Mucosa of descending colon (tissue), 3 donors: ENCODE measurements around the gene DUSP5. TPM values are rescaled to one million over a fixed set of nuclear protein-coding genes. Genes with fewer than 3 reads are reported as not detected.

Experiments
- ATAC-seq: fragments of 200-7000 bp; cut with Tn5 transposase; one replicate; pipeline ENCODE4 v1.9.1; 2020; ENCODE audit warnings: mild to moderate bottlenecking, moderate library complexity
- DNase-seq, 3 donors: peaks; one replicate each; pipeline ENCODE4 v3.0.0-alpha.2; 2020
- H3K36me3 ChIP-seq: fragments of 200-600 bp; one replicate; pipeline ENCODE4 v1.8.0; 2021; ENCODE audit warnings: low read depth, mild to moderate bottlenecking
- H3K4me1 ChIP-seq: fragments of 200-600 bp; one replicate; pipeline ENCODE4 v1.8.0; 2021; ENCODE audit warnings: low read depth, mild to moderate bottlenecking
- H3K4me3 ChIP-seq: fragments of 200-600 bp; one replicate; pipeline ENCODE4 v1.8.0; 2021; ENCODE audit warnings: mild to moderate bottlenecking
- H3K9me3 ChIP-seq: fragments of 200-600 bp; one replicate; pipeline ENCODE4 v1.8.0; 2021; ENCODE audit warnings: mild to moderate bottlenecking
- intact Hi-C, 2 donors: fragments of 100-400 bp; cut with DNase I in 1 of 2; cut with micrococcal nuclease in 1 of 2; formaldehyde crosslinking; loops; one replicate each; pipeline versions ENCODE4 v1.11.0 to v1.11.1; 2022; cut with DNase I, micrococcal nuclease
- total RNA-seq, 3 donors: library from RNA; stranded (reverse); fragmentation: NEBNext Ultra II Directional in 2 of 3; extraction: Animal tissue kit (Norgen Biotek cat#: 25700) in 2 of 3; gene quantifications; one replicate each; pipeline versions ENCODE4 v1.2.1 to v1.2.4, GENCODE V29; 2021 to 2023
- TF ChIP-seq, protein P1 (sequence below): fragments of 200-600 bp; IDR thresholded peaks from one replicate; pipeline ENCODE4 v1.8.0; 2022; ENCODE audit warnings: antibody characterized with exemption, mild to moderate bottlenecking
- donor health status: DM: no; HTN: no; CAD: no; lungs with moderate emphysema.
- donor health status: DM: no; HTN: no; CAD: no.
- donor health status: DM: no; HTN: yes; CAD: no.

DUSP5 gene
- total RNA-seq, 3 donors from 2014 or later, result 21.5 to 40.1 (median 23.9) TPM

DNA sequence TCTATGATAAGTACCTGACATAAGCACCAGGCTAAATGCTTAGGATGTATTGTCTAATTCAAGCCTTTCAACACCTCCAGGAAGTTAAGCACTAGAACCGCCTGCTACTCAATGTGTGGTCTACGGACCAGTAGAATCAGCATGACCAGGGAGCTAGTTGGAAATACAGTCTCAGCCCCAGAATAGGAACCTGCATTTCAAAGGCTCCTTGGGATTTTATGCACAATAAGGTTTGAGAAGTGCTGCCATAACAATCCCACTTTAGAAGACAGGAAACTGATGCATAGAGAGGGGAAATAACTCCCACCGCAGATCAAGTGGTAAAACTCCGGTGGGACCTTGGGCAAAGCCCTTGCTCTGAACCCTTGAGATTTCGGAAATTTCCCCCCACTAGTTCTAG is 8.8 kb upstream of the DUSP5 start:
- H3K36me3 ChIP-seq, result no peaks in the 10 kb centered on the region
- H3K4me3 ChIP-seq, result no peak overlapping the region
- intact Hi-C loops, result no loop called here
- ATAC-seq (no peak), DNase-seq (no peak)
- H3K4me1 ChIP-seq, result no peaks in the 10 kb centered on the region
- no peaks in the 10 kb centered on the region for H3K9me3 ChIP-seq
- TF ChIP-seq, protein P1, sequence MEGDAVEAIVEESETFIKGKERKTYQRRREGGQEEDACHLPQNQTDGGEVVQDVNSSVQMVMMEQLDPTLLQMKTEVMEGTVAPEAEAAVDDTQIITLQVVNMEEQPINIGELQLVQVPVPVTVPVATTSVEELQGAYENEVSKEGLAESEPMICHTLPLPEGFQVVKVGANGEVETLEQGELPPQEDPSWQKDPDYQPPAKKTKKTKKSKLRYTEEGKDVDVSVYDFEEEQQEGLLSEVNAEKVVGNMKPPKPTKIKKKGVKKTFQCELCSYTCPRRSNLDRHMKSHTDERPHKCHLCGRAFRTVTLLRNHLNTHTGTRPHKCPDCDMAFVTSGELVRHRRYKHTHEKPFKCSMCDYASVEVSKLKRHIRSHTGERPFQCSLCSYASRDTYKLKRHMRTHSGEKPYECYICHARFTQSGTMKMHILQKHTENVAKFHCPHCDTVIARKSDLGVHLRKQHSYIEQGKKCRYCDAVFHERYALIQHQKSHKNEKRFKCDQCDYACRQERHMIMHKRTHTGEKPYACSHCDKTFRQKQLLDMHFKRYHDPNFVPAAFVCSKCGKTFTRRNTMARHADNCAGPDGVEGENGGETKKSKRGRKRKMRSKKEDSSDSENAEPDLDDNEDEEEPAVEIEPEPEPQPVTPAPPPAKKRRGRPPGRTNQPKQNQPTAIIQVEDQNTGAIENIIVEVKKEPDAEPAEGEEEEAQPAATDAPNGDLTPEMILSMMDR, result no peak

DNA sequence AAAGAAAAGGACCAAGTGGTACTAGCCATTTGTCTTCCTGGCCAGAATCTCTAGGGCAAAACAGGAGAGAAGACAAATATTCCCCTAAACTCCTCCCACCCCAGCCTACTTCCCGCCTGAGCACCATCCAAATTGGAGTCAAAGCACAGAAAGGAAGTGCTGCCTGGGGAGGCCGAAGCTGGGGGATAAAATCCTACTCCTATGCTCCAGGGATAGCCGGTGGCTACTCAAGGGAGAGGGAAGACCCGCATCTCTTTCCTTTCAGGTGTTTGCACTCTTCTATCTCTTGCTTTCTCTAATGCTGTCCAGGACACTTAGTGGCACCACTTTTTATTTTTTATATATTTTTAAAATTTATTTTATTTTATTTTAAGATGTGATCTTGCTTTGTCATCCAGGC is 7.1 kb upstream of the DUSP5 start:
- Histone ChIP-seq H3K4me3 (no peak overlapping the region), H3K9me3 (no peaks in the 10 kb centered on the region), H3K4me1 (no peaks in the 10 kb centered on the region), H3K36me3 (no peaks in the 10 kb centered on the region)
- intact Hi-C loops, result loop anchor here in 1 of 2 donors (10.0 kb wide), 1 partner anchor 136 kb away; no protein-coding TSS in a partner anchor
- TF ChIP-seq, protein P1, result no peak
- ATAC-seq, result no peak
- no peak for DNase-seq

DNA sequence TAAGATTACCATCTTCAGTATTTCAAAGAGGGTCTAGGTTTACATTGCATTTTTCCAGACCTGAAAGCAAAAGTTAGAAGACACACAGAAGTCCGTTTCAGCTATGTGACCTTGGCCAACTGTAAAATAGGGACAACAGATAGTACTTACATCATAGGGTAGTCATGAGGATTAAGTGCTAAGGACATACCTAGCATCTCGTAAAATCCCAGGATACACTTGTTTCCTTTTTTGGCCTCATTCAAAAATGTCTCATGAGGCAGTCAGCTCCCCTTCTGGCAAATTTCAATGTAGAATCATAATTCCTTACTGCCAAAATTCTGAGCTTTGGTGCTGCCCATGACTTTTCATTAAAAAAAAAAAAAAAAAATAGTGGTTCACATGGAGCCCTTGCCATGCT is 6.4 kb upstream of the DUSP5 start:
- no peak for ATAC-seq
- no peaks in the 10 kb centered on the region for H3K4me1 ChIP-seq
- no peaks in the 10 kb centered on the region for H3K9me3 ChIP-seq
- no peak overlapping the region for H3K4me3 ChIP-seq
- DNase-seq, result no peak
- intact Hi-C loops, result loop anchor here in 1 of 2 donors (10.0 kb wide), 1 partner anchor 137 kb away; no protein-coding TSS in a partner anchor
- no peaks in the 10 kb centered on the region for H3K36me3 ChIP-seq
- TF ChIP-seq, protein P1, result no peak

DNA sequence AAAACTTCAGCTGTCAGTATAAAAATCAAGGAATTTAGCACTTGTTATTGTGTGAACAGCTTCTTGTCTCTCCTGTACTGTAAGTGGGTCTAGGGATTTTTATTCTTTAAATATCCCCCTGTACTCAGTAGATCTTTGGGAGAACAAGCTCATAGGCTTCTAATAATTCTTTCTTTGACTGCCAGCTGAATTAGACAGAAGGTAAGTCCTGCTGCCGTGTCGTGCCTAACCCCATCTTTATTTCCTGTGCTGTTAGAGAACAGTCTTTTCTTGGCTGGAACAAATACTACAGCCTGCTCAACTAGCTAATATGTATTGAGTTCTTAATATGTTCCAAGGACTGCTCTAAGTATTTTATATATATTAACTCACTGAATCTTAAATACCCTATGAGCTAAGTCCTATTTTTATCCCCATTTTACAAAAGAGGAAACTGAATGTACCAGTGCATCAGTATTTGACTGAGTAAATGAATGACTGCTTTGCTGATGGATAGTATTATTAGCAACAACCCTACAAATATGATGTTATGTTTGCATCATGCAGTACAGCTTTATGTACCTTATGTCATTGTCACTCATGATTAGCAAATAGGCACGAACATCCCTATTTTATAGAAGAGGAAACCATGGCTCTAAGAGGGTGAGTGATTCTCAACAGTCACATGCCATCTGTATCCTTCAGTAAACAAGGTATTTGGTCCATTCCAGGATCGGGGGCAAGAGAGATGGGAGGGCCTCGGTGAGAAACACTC is 5.5 kb upstream of the DUSP5 start:
- Histone ChIP-seq H3K9me3 (no peaks in the 10 kb centered on the region), H3K4me3 (no peak overlapping the region), H3K4me1 (peaks cover 2% of the 10 kb centered on the region), H3K36me3 (no peaks in the 10 kb centered on the region)
- no peak for ATAC-seq
- intact Hi-C loops, result loop anchor here in 1 of 2 donors (10.0 kb wide), 1 partner anchor 137 kb away; no protein-coding TSS in a partner anchor
- no peak for DNase-seq
- TF ChIP-seq, protein P1, result no peak

DNA sequence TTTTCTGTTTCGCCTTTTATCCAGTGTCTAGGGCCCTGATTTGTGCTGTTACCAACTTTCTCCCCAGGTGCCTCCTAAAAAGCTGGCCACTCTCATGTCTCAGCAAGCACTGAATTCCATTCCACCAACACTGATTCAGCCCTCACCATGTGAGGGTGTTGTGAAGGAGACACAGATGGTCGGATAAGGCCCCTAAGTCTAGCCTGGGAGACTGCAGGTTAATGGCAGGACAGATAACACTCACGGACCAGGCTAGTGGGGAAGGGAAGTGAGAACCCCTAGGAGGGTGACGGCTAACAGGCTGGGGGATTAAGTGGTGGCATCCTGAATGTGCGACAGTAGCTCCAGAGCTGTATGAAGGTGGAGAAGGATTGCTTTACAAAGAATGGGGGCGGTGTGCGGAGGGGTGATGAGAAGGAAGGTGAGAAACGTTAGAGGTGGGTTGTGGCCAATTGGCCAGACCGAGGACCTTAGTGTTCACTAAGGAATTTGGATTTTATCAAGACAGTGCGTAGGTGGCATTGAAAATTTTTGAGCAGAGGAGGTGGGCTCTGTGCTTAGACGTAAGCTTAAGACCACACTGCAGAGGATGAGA is 3.8 kb upstream of the DUSP5 start:
- ATAC-seq (no peak), DNase-seq (no peak)
- Histone ChIP-seq H3K4me3 (no peak overlapping the region), H3K4me1 (peaks cover 8% of the 10 kb centered on the region), H3K9me3 (no peaks in the 10 kb centered on the region), H3K36me3 (no peaks in the 10 kb centered on the region)
- TF ChIP-seq, protein P1, result no peak
- intact Hi-C loops, result loop anchor here in 1 of 2 donors (10.0 kb wide), 1 partner anchor 139 kb away; no protein-coding TSS in a partner anchor
